ENCODE measurements around the gene OR5AC2. TPM values are rescaled to one million over a fixed set of nuclear protein-coding genes. Genes with fewer than 3 reads are reported as not detected.
A peak's percentile ranks its signal among the peaks of the same experiment; 100 is the strongest.

The OR5AC2 gene, protein sequence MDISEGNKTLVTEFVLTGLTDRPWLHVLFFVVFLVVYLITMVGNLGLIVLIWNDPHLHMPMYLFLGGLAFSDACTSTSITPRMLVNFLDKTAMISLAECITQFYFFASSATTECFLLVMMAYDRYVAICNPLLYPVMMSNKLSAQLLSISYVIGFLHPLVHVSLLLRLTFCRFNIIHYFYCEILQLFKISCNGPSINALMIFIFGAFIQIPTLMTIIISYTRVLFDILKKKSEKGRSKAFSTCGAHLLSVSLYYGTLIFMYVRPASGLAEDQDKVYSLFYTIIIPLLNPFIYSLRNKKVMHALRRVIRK
- total RNA-seq, result not detected
- polyA plus RNA-seq, result not detected
- long read RNA-seq, donor 1, result 0 reads
- long read RNA-seq, donor 2, result 0 reads

DNA sequence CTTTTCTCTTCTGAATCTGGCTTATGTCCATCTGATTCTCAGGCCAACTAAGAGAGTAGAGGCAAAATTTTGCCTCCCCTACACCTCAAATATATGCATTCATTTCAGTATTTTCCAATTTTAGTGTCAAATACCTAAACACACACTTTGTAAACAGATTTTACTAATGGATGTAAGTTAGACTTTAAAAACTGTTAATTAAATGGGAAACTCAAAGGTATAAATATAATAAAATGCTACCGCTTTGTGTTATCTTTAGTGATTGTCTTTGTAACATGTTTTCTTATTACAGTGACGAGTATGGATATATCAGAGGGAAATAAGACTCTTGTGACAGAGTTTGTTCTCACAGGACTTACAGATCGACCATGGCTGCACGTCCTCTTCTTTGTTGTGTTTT, at the start of gene OR5AC2:
OR5AC2 (plus strand) TSS at position 301 of the 400 bp plus-strand sequence; CDS start at position 301, 0 bp downstream.
- H3K9me3 ChIP-seq, result peaks cover 0 to 5% (median 0%) of the 10 kb centered on the region in 8 donors
- H3K27ac ChIP-seq, result no peak within 1 kb of the TSS
- WGBS, 5 donors, result 74 to 93% (median 83%) methylated on average over 4 of the region's 4 CpGs
- no peaks in the 10 kb centered on the region for H3K27me3 ChIP-seq (replicated peaks in 1 of 7)
- no peak within 1 kb of the TSS for H3K4me3 ChIP-seq
- no peaks in the 10 kb centered on the region for H3K36me3 ChIP-seq
- intact Hi-C loops (cut with DNase I; ENCODE audit: low total_unique reads), result no loop called here
- TF ChIP-seq POLR2AphosphoS5 (IDR thresholded peaks at IDR 0.05) (no peak), POLR2A (IDR thresholded peaks at IDR 0.05) (no peak)
- TF ChIP-seq, protein P1, sequence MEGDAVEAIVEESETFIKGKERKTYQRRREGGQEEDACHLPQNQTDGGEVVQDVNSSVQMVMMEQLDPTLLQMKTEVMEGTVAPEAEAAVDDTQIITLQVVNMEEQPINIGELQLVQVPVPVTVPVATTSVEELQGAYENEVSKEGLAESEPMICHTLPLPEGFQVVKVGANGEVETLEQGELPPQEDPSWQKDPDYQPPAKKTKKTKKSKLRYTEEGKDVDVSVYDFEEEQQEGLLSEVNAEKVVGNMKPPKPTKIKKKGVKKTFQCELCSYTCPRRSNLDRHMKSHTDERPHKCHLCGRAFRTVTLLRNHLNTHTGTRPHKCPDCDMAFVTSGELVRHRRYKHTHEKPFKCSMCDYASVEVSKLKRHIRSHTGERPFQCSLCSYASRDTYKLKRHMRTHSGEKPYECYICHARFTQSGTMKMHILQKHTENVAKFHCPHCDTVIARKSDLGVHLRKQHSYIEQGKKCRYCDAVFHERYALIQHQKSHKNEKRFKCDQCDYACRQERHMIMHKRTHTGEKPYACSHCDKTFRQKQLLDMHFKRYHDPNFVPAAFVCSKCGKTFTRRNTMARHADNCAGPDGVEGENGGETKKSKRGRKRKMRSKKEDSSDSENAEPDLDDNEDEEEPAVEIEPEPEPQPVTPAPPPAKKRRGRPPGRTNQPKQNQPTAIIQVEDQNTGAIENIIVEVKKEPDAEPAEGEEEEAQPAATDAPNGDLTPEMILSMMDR (IDR thresholded peaks at IDR 0.05 in 8 of 11, conservative IDR thresholded peaks at IDR 0.05 in 3 of 11), result no peak
- no peak for DNase-seq
- no peaks in the 10 kb centered on the region for H3K4me1 ChIP-seq

DNA sequence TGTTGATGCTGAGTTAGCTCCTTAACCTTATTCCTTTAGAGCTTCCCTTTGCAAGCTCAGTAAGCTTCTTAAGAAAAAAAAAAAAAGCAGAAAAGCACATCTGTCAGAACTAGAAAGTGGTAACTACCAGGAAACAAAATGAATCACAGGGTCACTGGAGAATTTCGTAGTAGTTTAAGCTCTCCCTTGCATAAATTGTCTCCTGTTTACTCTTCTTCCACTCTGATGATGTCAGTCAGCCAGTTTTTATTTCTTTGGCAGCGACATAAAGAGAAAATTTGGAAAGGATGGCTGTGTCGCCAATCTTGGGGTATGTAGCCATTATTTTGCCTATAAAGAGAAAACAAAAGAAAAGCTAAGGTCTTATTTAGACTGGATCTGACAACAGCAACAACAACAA, 48.7 kb upstream of the OR5AC2 start:
- peaks cover 0 to 8% (median 3%) of the 10 kb centered on the region in 6 donors for H3K4me1 ChIP-seq
- intact Hi-C loops (cut with DNase I; ENCODE audit: low total_unique reads), result no loop called here
- H3K27ac ChIP-seq, result no peak overlapping the region
- peaks cover 0 to 17% (median 13%) of the 10 kb centered on the region in 8 donors for H3K9me3 ChIP-seq
- DNase-seq, result no peak
- peaks cover 0 to 49% (median 5%) of the 10 kb centered on the region in 7 donors for H3K27me3 ChIP-seq (replicated peaks in 1 of 7)
- H3K4me3 ChIP-seq, result no peak overlapping the region
- H3K36me3 ChIP-seq, result no peaks in the 10 kb centered on the region
- TF ChIP-seq POLR2A (IDR thresholded peaks at IDR 0.05) (no peak), POLR2AphosphoS5 (IDR thresholded peaks at IDR 0.05) (no peak)
- TF ChIP-seq, protein P1 (IDR thresholded peaks at IDR 0.05 in 8 of 11, conservative IDR thresholded peaks at IDR 0.05 in 3 of 11), result no peak
- 66 to 77% (median 67%) methylated on average over 3 of the region's 3 CpGs for WGBS, 5 donors

DNA sequence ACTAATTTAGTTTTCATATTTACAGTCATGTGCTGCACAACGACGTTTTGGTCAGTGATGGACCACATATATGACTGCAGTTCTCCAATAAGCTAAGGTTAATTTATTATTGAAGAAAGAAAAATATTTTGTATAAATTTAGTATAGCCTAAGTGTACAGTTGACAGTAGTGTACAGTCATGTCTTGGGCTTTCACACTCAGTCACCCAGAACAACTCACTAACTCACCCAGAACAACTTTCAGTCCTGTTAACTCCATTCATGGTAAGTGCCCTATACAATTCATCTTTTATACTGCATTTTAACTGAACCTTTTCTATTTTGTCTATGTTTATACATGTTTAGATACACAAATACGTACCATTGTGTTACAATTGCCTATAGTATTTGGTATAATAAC, 48.1 kb upstream of the OR5AC2 start:
- intact Hi-C loops (cut with DNase I; ENCODE audit: low total_unique reads), result no loop called here
- Histone ChIP-seq H3K27ac (no peak overlapping the region), H3K9me3 (peaks cover 0 to 17% (median 13%) of the 10 kb centered on the region in 8 donors), H3K36me3 (no peaks in the 10 kb centered on the region), H3K4me3 (peak overlapping the region in 1 of 8 donors; percentile 22), H3K4me1 (peaks cover 0 to 8% (median 3%) of the 10 kb centered on the region in 6 donors), H3K27me3 (replicated peaks in 1 of 7) (peaks cover 0 to 46% (median 6%) of the 10 kb centered on the region in 7 donors)
- TF ChIP-seq POLR2AphosphoS5 (IDR thresholded peaks at IDR 0.05), result no peak
- TF ChIP-seq, protein P1 (IDR thresholded peaks at IDR 0.05 in 8 of 11, conservative IDR thresholded peaks at IDR 0.05 in 3 of 11), result no peak
- no peak for TF ChIP-seq POLR2A (IDR thresholded peaks at IDR 0.05)
- 77 to 87% (median 81%) methylated on average over 3 of the region's 3 CpGs for WGBS, 5 donors
- DNase-seq, result no peak

DNA sequence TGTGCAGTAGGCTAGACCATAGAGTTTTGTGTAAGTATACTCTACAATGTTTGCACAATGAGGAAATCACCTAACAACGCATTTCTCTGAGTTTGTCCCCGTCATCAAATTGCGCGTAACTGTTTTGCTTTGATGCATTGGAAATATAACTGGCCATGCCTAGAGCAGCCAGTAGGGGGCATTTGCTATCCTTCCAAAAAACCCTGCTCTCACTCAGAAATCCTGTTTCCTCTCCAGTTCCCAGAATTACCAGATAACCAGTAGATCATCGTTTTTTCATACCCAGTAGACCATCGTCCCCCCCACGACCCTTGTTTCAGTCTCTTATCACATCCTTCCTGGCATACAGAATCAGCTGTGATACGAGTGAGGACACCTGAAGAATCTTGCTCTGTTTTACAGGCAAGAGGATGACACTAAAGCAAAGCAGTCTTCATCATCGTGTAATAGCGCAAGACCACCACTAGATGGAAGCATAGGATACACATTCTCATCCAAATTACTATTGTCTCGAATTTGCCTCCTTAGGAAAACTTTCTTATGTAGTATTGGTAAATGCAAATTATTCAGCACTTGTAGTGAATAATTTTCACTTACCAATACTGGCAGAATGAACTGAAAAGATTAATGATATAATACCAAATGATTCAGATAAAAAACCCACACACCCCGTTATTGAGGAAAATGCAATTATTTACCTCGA, 47.5 kb upstream of the OR5AC2 start:
- DNase-seq, result no peak
- peak overlapping the region in 5 of 8 donors; percentile 17 to 61 (median 22) for H3K4me3 ChIP-seq
- peaks cover 0 to 8% (median 3%) of the 10 kb centered on the region in 6 donors for H3K4me1 ChIP-seq
- 14 to 17% (median 16%) methylated on average over 13 of the region's 13 CpGs for WGBS, 5 donors
- H3K36me3 ChIP-seq, result no peaks in the 10 kb centered on the region
- H3K27me3 ChIP-seq (replicated peaks in 1 of 7), result peaks cover 0 to 40% (median 4%) of the 10 kb centered on the region in 7 donors
- intact Hi-C loops (cut with DNase I; ENCODE audit: low total_unique reads), result loop anchor here (5.0 kb wide), 1 partner anchor 293 kb away; no protein-coding TSS in a partner anchor
- H3K9me3 ChIP-seq, result peaks cover 0 to 17% (median 13%) of the 10 kb centered on the region in 8 donors
- peak overlapping the region in 1 of 8 donors; percentile 45 for H3K27ac ChIP-seq
- no peak for TF ChIP-seq POLR2A (IDR thresholded peaks at IDR 0.05)
- TF ChIP-seq, protein P1 (IDR thresholded peaks at IDR 0.05 in 8 of 11, conservative IDR thresholded peaks at IDR 0.05 in 3 of 11), result peak; percentile 73 to 91 (median 88)
- no peak for TF ChIP-seq POLR2AphosphoS5 (IDR thresholded peaks at IDR 0.05)
